MM.1S (cell line): ENCODE results near the gene GLS2.

Experiments used
- CTCF ChIP-seq: fragments of 300-600 bp; sonication (generic); IDR thresholded peaks from 2 replicates; pipeline ENCODE4 v1.5.1; 2016; ENCODE audit warnings: antibody characterized with exemption, low read length, mixed read lengths
- EZH2phosphoT487 ChIP-seq: fragments of 300-600 bp; sonication (generic); IDR thresholded peaks from 2 replicates; pipeline ENCODE4 v1.6.1; 2018; ENCODE audit warnings: antibody characterized with exemption, low read length

DNA sequence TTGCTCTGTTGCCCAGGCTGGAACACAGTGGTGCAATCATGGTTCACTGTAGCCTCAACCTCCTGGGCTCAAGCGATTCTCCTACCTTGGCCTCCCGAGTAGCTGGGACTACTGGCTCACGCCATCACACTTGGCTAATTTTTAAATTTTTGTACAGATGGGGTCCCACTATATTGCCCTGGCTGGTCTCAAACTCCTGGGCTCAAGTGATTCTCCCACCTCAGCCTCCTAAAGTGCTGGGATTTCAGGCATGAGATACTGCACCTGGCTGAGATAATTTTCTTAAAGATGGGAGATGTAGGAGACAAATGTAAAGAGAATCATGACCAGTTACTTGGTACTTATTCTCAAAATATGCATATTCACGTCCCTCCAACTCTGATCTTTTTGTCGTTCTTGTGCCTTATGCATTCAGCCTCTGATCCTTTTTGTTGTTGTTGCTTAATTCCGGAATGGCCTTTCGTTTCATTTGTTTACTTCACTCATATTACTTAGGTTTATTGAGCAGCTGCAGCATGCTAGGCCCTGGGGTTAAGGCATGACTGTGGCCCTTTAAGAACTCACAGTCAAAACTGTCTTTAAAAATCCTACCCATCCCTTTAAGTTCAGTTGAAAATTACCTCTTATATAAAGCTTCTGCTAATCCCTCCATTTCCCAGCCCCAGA lies 42.6 kb upstream of the GLS2 start:
- TF ChIP-seq CTCF: no peak
- no peak for TF ChIP-seq EZH2phosphoT487
